GOT3 (cell line): Measurements from ENCODE around the gene TGM4.
"Not testable (repeated sequence)": the region's sequence is repeated elsewhere in the genome, so short reads cannot be mapped to it uniquely, and the experiment has no call there.

Experiments used
- DNase-seq: peaks from one replicate; lab custom pipeline; 2025; ENCODE audit warnings: mixed read lengths; lab: John Stamatoyannopoulos, UW

Gene TGM4

DNA sequence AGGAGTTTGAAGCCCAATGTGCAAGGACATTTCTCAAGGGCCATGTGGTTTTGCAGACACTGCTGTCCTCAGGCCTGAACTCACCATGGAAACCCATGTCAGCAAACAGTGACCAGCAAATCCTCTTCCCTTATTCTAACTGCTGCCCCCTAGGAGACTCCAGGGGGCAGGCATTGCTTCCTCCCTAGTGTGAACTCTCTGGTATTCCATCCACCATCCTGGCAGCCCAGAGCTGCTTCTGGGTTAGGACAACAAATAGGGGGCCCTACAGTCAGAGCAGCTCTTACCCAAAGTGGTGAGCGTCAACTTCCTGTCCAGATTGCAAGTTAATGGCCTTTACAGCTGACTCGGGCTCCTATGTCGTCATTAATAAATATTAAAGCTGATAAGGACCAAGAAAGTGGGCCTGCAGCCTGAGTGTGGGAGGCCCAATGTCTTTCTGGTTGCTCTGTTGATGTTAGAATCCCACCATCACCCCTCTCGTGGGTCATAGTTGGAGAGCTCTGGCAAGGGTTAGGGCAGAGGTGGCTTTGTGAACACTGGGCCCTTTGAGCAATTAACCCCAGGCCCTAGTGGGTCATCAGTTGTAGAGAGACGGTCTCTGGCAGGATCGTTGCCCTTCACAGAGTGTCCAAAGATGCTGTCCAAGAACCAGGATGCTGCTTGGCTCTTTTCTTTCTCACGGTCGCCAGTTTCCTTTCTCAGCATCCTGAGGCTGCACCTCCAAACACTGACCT lies 41.5 kb downstream of the TGM4 start:
- DNase-seq, result no peak

DNA sequence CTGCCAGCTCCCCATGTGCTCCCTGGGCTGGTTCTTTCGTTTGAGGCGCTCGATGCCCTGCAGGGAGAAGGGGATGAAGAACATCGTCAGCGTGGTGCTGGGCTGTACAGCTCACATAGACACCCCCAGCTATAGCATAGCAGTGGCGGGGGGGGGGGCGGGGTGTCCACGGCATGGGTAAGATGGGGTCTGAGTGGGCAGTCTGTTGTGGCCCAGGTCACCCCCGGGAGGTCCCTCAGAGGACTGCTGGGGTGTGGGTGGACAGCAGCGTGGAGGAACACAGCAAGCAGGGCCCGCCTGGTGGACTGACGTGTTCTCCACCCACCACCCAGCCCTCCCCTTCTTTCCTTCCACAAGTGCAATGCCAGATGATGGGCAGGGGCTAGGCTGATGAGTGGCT lies 43.7 kb downstream of the TGM4 start:
- DNase-seq, result no peak

DNA sequence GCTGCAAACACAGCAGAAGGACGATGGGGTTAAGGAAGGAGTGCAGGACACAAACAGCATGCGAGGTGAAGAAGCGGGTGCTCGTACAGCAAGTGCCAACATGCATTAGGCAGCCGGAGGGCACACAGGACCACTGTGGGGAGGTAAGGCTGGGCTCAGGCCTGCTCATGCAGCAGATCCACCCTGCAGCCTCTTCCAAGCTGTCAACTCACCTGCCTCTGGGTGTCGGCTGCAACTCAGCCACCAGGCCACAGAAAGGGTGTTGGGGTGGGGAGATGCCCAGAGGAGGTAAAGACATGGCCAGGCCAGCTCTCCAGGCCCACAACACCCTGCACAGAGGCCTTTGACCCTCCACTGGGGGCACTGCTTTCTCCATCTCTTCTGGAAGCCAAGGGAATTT lies 44.2 kb downstream of the TGM4 start:
- DNase-seq, result no peak

DNA sequence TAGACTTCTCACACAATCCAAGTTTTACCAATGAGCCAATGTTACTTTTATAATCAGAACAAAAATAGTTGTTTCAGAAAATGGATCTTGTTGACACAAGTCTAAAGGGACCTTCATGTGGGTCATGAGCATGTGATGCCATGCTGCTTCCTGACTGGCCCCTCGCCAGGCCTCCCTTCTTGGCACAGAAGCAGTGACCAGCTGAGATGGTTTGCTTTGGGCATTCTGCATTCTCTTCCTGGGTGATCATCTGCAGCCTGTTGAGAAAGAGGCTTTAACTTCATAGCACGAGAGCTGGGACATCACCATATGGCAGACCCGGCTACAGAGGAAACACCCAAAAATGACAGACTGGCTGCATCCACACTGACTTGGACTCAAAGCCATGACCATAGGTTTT lies 45.7 kb downstream of the TGM4 start:
- DNase-seq, result no peak

DNA sequence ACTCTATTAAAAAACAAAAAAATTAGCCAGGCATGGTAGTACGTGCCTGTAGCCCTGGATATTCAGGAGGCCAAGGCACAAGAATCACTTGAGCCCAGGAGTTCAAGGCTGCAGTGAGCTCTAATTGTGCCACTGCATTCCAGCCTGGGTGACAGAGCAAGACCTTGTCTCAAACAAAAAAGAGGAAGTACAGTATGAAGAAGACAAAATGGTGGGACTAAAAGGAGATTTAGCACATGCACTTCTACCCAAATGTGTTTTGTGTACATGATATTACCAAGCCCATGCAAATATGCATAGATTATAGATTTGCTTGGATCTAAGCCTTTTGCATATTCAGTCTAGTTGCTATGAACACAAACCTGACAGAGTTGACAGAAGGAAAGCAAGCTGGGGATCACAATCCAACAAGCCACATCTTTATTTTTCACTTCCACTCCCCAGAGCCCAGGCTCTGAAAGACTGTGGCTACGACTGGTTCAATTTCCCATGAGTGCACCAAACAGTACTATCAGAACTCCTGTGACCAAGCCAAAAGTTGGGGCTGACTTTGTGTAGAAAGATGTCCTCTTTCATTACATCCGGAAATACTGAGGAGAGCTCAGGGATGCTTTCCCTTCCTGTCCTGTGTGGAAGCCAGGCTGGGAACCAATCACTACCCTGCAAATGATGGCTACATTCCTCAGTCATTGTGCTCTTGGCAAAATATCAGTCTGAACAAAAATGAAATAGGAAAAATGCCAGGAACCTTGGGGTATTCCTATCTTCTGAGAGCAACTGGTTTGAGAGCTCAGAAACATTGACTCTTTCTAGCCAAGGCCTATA lies 49.4 kb downstream of the TGM4 start:
- DNase-seq, result no peak

- DNase-seq, result no peak
Measured at GRCh38 chr3:44924457-44925084, 50.2 kb downstream of the TGM4 start.

- DNase-seq, result no peak
Measured at GRCh38 chr3:44926172-44926571, 51.8 kb downstream of the TGM4 start.

GRCh38 chr3:44926921-44927320 lies 52.5 kb downstream of the TGM4 start:
- no peak for DNase-seq

DNA sequence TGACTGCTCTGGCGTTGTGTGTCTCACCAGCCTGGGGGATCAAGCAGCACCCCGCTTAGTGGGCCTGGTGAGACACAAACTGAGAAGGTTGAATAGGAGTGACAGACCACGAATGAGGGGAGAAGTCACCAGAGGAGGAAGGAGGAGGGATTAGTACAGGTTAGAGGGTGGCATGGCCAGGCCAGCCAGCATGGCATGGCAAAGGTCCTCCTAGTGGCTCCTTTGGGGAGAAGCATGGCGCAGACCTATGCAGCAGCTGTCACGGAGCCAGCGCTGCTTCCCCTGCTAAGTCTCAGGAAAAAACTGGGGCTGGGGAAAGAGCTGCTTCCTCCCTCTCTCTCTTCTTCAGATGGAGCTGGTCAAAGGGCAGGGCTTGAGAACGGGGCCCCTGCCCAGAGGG lies 53.0 kb downstream of the TGM4 start:
- DNase-seq, result no peak

GRCh38 chr3:44929782-44930181 lies 55.4 kb downstream of the TGM4 start:
- no peak for DNase-seq

DNA sequence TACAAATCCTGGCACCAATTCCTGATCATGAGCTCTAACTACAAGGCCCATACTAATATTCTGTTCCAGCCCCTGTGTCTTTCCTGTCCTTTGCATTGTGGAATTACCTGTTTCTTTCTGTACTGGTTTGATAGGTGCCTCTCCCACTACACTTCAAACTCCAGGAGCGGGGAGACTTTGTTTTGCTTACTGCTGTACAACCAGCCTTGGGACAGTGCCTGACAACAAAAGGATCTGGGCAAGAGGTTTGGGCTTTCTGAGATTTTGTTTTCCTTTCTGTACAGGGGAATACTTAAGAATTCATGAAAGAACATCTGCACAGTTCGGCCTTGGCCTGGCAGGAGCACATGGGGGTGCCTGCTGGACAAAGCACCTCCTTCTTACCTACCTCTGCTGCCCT lies 56.5 kb downstream of the TGM4 start:
- DNase-seq, result no peak

DNA sequence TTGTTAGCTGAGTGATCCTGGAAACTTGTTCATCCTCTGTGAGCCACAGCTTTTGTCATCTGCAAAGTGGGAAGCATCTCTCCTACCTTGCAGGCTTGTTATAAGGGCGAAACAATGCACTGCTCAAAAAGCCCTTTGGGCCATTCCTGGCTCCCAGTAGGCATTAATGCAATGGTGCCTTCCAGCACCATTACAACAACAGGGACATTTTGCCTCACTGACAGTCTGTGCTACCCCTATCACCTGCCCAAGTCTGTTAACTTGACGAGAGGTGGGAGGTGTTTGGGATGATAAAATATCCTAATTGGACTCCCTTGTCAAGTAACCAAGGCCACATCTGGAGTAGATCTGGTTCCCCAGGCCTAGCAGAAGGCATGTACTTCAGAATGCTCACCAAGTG lies 57.4 kb downstream of the TGM4 start:
- no peak for DNase-seq

- no peak for DNase-seq
Measured at GRCh38 chr3:44932271-44932670, 57.9 kb downstream of the TGM4 start.

GRCh38 chr3:44932986-44933944 lies 58.9 kb downstream of the TGM4 start:
- DNase-seq, result no peak

- DNase-seq, result no peak
Measured at GRCh38 chr3:44939581-44940036, 65.2 kb downstream of the TGM4 start.

DNA sequence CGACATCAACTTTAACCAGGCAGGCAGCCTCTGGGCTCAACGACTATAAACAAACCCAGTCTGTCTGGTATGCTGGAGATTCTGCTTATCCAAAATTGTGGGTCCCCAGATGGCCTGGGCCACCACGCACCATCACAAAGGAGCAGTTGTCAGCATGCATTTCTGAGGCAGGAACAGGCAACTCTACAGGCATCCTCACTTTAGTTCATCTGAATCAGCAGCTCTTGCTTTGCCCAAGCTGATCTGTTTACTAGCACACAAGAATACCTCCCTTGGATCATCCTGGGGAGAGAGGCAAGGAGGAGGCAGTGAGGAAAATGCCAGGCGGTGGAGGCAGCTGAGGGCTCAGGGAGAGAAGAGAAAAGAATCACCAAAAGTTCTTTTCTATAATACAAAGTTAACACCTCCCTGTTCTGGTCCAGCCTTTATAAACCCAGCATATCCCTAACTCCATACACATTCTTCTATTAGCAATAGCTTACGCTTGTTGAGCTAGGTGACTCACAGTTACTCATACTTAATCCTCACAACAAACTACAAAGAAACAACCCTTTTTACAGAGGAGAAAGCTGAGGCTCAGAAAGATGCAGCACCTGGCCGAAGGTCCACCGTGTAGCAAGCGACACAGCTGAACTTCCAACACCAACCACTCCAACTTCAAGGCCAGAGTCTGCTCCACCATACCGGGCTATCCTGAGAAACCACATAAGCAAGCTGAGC lies 68.0 kb downstream of the TGM4 start:
- no peak for DNase-seq

DNA sequence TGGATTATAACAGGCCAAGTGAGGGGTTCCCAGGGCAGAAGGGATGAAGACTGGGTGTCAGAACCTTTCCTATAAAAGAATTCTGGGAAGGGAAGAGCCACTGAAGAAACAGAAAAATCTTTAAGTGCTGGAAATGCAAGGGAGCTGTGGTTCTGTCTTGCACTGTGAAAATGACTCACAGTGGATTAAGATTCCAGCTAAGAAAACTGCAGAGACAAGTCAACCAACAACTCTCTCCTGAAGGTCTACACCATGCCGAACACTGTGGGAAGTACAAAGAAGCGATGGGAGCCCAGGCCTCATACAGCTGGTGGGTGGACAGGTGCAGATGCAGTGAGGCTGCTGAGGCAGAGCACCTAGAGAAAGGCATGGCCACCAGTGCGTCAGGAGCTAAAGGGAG lies 73.8 kb downstream of the TGM4 start:
- no peak for DNase-seq

- not testable (repeated sequence) for DNase-seq
Measured at GRCh38 chr3:44949770-44950169, 75.4 kb downstream of the TGM4 start.

DNA sequence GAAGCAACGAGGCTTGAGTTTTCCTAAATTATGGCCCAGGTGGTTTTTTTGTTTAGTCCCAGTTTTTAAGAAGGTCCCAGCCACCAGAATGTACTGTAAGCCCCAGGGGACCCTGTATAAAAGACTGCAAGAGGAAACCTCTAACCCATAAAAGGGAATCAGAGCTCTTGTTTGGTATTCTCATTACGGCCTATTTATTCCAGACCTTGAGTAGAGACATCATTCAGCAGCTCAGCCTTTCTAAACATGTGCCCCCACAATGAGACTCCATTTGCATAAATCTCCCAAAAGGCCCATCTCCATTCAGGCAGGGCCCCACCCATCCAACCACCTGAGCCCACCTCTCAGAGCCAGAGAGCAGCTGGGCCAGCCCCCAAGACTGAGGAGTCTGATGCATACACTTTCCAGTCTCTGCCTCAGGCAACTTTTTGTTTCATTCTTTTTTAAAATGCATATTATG lies 75.9 kb downstream of the TGM4 start:
- DNase-seq, result no peak

DNA sequence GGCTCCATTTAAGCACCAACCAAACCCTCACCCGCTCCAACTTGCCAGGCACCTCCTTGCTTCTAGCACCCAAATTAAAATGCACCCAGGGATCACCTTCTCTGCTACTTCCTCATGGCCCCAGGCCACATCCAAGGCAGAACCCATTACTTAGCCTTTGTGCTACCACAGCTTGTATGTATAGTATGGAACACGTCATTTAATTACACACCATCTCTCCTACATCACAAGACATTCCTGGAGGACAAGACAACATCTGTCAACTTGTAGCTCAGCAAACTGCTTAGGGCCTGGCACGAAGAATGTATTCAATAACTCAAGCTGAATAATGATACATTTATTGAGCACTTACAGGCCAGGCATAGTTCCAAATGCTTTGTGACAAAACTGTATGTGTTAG lies 78.3 kb downstream of the TGM4 start:
- no peak for DNase-seq

DNA sequence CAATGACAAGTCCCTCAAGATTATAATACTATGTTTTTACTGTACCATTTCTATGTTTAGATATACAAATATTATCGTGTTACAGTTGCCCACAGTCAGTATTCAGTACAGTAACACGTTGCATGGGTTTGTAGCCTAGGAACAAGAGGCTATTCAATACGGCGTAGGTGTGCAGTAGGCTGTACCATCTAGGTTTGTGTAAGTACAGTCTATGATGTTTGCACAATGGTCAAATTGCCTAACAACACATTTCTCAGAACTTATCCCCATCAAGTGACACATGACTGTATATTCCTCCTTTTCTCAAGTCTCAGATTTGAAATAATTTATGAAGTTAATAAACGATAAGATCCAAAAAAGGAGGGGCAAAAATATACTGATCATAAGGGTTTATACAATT lies 79.9 kb downstream of the TGM4 start:
- no peak for DNase-seq
